ENCODE measurements around the gene HRNR.

DNA sequence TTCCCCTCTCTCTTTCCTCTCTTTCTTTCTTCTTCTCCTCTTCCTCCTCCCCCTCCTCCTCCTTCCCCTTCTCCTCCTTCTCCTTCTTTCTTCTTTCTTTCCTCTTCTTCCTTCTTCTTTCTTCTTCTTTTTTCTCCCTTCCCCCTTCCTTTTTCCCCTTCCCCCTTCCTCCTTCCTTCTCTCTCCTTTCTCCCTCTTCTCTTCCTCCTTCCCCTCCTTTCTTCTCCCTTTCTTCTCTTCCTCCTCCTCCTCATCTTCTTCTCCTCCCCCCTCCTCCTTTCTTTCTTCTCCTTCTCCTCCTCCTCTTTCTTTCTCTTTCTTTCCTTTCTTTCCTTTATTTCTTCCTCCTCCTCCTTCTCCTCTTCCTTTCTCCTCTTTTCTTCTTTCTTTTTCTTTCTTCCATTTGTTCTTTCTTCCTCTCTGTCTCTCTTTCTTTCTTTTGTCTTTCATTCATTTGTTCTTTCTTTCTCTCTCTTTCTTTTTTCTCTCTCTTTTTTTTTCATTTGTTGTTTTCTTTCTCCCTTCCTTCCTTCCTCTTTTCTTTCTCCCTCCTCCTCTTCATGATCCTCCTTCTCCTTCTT lies 26.5 kb downstream of the HRNR start:
- TF ChIP-seq POLR2AphosphoS5 (IDR thresholded peaks at IDR 0.05; ENCODE audit: low read depth, low read length) (no peak), POLR2A (IDR thresholded peaks at IDR 0.05; ENCODE audit: low read depth, low read length) (no peak)

All from GM12892 (cell line).